SU-DHL-6 (cell line): ENCODE data around the gene RASSF10.

ENCODE experiments used
- CTCF ChIP-seq: fragments of 200-600 bp; sonication (generic); IDR thresholded peaks from one replicate; pipeline ENCODE4 v1.5.1; 2017; ENCODE audit warnings: antibody characterized with exemption, mild to moderate bottlenecking, low read length, moderate library complexity; ENCODE audit not compliant: insufficient read depth, poor library complexity, severe bottlenecking
- EZH2phosphoT487 ChIP-seq: fragments of 200-600 bp; sonication (generic), shearing (Covaris generic); conservative IDR thresholded peaks from 2 replicates; pipeline ENCODE4 v1.6.1; 2018; ENCODE audit warnings: mild to moderate bottlenecking, antibody characterized with exemption, low read length, moderate library complexity, mixed read lengths

- TF ChIP-seq CTCF (no peak), EZH2phosphoT487 (no peak)
Measured at GRCh38 chr11:13052130-13052571, 43.0 kb downstream of the RASSF10 start.
